Breast epithelium (tissue), 4 donors: Measurements from ENCODE around the gene SEC11A. TPM values are rescaled to one million over a fixed set of nuclear protein-coding genes. Genes with fewer than 3 reads are reported as not detected.

Source experiments
- DNase-seq, 2 donors: peaks; one replicate each; pipeline ENCODE4 v3.0.0-alpha.2; 2019; ENCODE audit warnings: low spot score in 2 of 2
- H3K27ac ChIP-seq, 2 donors: fragments of 200-600 bp; sonication (generic) in 1 of 2; one replicate each; pipeline ENCODE4 v1.5.1; 2016 to 2019; ENCODE audit warnings: mild to moderate bottlenecking in 1 of 2
- H3K27me3 ChIP-seq, 2 donors: fragments of 200-600 bp; sonication (generic) in 1 of 2; one replicate each; pipeline versions ENCODE4 v1.5.1 to v1.6.0; 2017 to 2019; ENCODE audit warnings: control low read depth in 1 of 2, mild to moderate bottlenecking in 1 of 2
- H3K36me3 ChIP-seq: fragments of 200-600 bp; one replicate; pipeline ENCODE4 v1.5.1; 2019
- H3K4me1 ChIP-seq, 2 donors: fragments of 200-600 bp; sonication (generic); one replicate each; pipeline ENCODE4 v1.5.1; 2016 to 2019; ENCODE audit warnings: control low read depth in 1 of 2
- H3K4me3 ChIP-seq, 3 donors: fragments of 200-600 bp; sonication (generic); 1 replicate in 2 of 3; 2 replicates in 1 of 3; pipeline ENCODE4 v1.5.1; 2016 to 2019; ENCODE audit warnings: mild to moderate bottlenecking in 3 of 3, moderate library complexity in 2 of 3
- H3K9me3 ChIP-seq, 2 donors: fragments of 200-600 bp; sonication (generic) in 1 of 2; one replicate each; pipeline ENCODE4 v1.5.1; 2016 to 2019; ENCODE audit warnings: control low read depth in 1 of 2
- POLR2A ChIP-seq: fragments of 450-650 bp; IDR thresholded peaks from one replicate; pipeline ENCODE4 v1.6.1; 2016; ENCODE audit warnings: antibody characterized with exemption, mild to moderate bottlenecking, moderate library complexity
- POLR2AphosphoS5 ChIP-seq, 3 donors: sonication (generic); formaldehyde crosslinking; IDR thresholded peaks; one replicate each; pipeline ENCODE4 v1.6.1; 2017; ENCODE audit warnings: antibody characterized with exemption in 3 of 3
- intact Hi-C: fragments of 100-400 bp; cut with DNase I; formaldehyde crosslinking; loops from one replicate; pipeline ENCODE4 v1.15.1; 2023; ENCODE audit warnings: low total_unique reads
- total RNA-seq, 3 donors: library from RNA; depleted of rRNA; stranded (reverse); fragments of >200 nt; gene quantifications; one replicate each; pipeline ENCODE4 v1.1.0, GENCODE V29; 2016
- TF ChIP-seq, protein P1 (sequence below), 3 donors: fragments of 450-650 bp; IDR thresholded peaks; one replicate each; pipeline ENCODE4 v1.5.1; 2016 to 2017; ENCODE audit warnings: antibody characterized with exemption in 3 of 3, mild to moderate bottlenecking in 3 of 3, moderate library complexity in 3 of 3

SEC11A gene
- total RNA-seq, 3 donors from 2014 or later: 121 to 188 (median 122) TPM

DNA sequence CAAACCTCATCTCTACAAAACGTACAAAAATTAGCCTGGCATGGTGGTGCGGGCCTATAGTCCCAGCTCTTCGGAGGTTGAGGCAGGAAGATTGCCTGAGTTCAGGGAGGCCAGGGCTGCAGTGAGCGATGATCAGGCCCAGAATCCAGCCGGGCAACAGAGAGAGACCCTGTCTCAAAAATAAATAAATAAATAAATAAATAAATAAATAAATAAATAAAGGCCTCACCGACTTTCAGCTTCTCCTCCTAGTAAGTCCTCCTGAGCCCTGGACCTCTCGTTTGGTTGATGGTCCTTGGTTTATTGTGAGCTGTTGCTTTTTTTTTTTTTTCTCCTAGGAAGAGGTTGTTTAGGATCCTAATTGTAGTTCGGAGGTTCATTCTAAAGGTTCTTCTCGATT, 86.9 kb downstream of the SEC11A start:
- Histone ChIP-seq H3K4me1 (peaks cover 11 to 14% of the 10 kb centered on the region in 2 donors), H3K9me3 (no peaks in the 10 kb centered on the region), H3K27me3 (no peaks in the 10 kb centered on the region), H3K4me3 (no peak overlapping the region), H3K27ac (no peak overlapping the region), H3K36me3 (no peaks in the 10 kb centered on the region)
- TF ChIP-seq POLR2AphosphoS5 (IDR thresholded peaks at IDR 0.05) (no peak), POLR2A (no peak)
- TF ChIP-seq, protein P1, sequence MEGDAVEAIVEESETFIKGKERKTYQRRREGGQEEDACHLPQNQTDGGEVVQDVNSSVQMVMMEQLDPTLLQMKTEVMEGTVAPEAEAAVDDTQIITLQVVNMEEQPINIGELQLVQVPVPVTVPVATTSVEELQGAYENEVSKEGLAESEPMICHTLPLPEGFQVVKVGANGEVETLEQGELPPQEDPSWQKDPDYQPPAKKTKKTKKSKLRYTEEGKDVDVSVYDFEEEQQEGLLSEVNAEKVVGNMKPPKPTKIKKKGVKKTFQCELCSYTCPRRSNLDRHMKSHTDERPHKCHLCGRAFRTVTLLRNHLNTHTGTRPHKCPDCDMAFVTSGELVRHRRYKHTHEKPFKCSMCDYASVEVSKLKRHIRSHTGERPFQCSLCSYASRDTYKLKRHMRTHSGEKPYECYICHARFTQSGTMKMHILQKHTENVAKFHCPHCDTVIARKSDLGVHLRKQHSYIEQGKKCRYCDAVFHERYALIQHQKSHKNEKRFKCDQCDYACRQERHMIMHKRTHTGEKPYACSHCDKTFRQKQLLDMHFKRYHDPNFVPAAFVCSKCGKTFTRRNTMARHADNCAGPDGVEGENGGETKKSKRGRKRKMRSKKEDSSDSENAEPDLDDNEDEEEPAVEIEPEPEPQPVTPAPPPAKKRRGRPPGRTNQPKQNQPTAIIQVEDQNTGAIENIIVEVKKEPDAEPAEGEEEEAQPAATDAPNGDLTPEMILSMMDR (IDR thresholded peaks at IDR 0.05): no peak
- intact Hi-C loops: no loop called here
- no peak for DNase-seq

DNA sequence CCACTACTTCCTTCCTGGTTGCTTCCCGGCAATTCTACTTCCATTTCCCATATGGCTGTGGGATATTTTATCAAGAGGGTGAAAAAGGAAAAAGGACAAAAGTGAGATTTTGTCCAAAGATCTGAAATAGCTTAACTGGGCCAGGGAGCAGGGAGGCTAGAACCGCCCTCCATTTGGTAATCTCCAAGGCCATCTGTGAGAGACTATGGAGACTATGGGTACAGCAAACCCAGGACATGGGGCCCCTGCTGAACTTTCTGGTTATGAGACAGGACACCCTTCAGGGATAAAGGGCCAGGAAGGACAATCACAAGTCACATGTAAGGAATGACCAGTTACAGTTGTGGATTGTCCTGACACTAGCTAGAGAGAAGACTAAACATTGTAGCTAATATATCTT, 90.8 kb downstream of the SEC11A start:
- DNase-seq: no peak
- intact Hi-C loops: no loop called here
- H3K36me3 ChIP-seq: peaks cover 5% of the 10 kb centered on the region
- H3K4me3 ChIP-seq: no peak overlapping the region
- H3K4me1 ChIP-seq: no peaks in the 10 kb centered on the region
- H3K9me3 ChIP-seq: peaks cover 13 to 20% of the 10 kb centered on the region in 2 donors
- peak overlapping the region in 1 of 2 donors; percentile 35 for H3K27ac ChIP-seq
- TF ChIP-seq POLR2AphosphoS5 (IDR thresholded peaks at IDR 0.05) (no peak), POLR2A (no peak)
- TF ChIP-seq, protein P1 (IDR thresholded peaks at IDR 0.05): no peak
- H3K27me3 ChIP-seq: no peaks in the 10 kb centered on the region

GRCh38 chr15:84624359-84624758, 91.6 kb downstream of the SEC11A start:
- Histone ChIP-seq H3K4me3 (no peak overlapping the region), H3K27ac (peak overlapping the region in 1 of 2 donors; percentile 35), H3K27me3 (no peaks in the 10 kb centered on the region), H3K9me3 (peaks cover 13 to 20% of the 10 kb centered on the region in 2 donors), H3K36me3 (peaks cover 5% of the 10 kb centered on the region), H3K4me1 (no peaks in the 10 kb centered on the region)
- no peak for DNase-seq
- TF ChIP-seq POLR2AphosphoS5 (IDR thresholded peaks at IDR 0.05) (no peak), POLR2A (no peak)
- TF ChIP-seq, protein P1 (IDR thresholded peaks at IDR 0.05): no peak
- intact Hi-C loops: no loop called here

- TF ChIP-seq, protein P1 (IDR thresholded peaks at IDR 0.05): no peak
- TF ChIP-seq POLR2AphosphoS5 (IDR thresholded peaks at IDR 0.05) (no peak), POLR2A (no peak)
- H3K27ac ChIP-seq: no peak overlapping the region
- H3K36me3 ChIP-seq: peaks cover 5% of the 10 kb centered on the region
- no peaks in the 10 kb centered on the region for H3K27me3 ChIP-seq
- H3K9me3 ChIP-seq: peaks cover 13 to 20% of the 10 kb centered on the region in 2 donors
- peak overlapping the region in 1 of 3 donors; percentile 15 for H3K4me3 ChIP-seq
- intact Hi-C loops: loop anchor here (2.0 kb wide), 1 partner anchor 13 kb away; no protein-coding TSS in a partner anchor
- peak in 1 of 2 donors; percentile 25 for DNase-seq
- no peaks in the 10 kb centered on the region for H3K4me1 ChIP-seq
Measured at GRCh38 chr15:84621358-84621979, 94.5 kb downstream of the SEC11A start.

DNA sequence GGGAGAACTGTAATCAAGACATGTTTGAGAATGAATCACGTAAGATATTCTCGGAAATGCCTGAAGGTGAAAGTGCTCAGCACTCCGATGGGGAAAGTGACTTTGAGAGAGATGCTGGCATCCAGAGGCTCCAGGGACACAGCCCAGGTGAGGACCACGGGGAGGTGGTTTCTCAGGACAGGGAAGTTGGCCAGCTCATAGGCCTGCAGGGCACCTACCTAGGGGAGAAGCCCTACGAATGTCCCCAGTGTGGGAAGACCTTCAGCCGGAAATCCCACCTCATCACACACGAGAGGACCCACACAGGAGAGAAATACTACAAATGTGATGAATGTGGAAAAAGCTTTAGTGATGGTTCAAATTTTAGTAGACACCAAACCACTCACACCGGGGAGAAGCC, 95.3 kb downstream of the SEC11A start:
- H3K36me3 ChIP-seq: peaks cover 5% of the 10 kb centered on the region
- H3K9me3 ChIP-seq: peaks cover 13 to 20% of the 10 kb centered on the region in 2 donors
- DNase-seq: peak in 1 of 2 donors; percentile 2
- H3K27ac ChIP-seq: no peak overlapping the region
- H3K27me3 ChIP-seq: no peaks in the 10 kb centered on the region
- intact Hi-C loops: loop anchor here (2.0 kb wide), 1 partner anchor 14 kb away; no protein-coding TSS in a partner anchor
- no peak for TF ChIP-seq POLR2AphosphoS5 (IDR thresholded peaks at IDR 0.05)
- no peak for TF ChIP-seq POLR2A
- TF ChIP-seq, protein P1 (IDR thresholded peaks at IDR 0.05): no peak
- H3K4me3 ChIP-seq: no peak overlapping the region
- H3K4me1 ChIP-seq: no peaks in the 10 kb centered on the region
